NCI-H82 treated with DMSO at 0.1 percent for 48 hours (cell line): ENCODE measurements around the gene MYT1.
"Not testable (repeated sequence)": the region's sequence is repeated elsewhere in the genome, so short reads cannot be mapped to it uniquely, and the experiment has no call there.

Experiments used
- DNase-seq: peaks from one replicate; lab custom pipeline; 2025; ENCODE audit not compliant: unreplicated experiment; lab: John Stamatoyannopoulos, UW

Gene MYT1

DNA sequence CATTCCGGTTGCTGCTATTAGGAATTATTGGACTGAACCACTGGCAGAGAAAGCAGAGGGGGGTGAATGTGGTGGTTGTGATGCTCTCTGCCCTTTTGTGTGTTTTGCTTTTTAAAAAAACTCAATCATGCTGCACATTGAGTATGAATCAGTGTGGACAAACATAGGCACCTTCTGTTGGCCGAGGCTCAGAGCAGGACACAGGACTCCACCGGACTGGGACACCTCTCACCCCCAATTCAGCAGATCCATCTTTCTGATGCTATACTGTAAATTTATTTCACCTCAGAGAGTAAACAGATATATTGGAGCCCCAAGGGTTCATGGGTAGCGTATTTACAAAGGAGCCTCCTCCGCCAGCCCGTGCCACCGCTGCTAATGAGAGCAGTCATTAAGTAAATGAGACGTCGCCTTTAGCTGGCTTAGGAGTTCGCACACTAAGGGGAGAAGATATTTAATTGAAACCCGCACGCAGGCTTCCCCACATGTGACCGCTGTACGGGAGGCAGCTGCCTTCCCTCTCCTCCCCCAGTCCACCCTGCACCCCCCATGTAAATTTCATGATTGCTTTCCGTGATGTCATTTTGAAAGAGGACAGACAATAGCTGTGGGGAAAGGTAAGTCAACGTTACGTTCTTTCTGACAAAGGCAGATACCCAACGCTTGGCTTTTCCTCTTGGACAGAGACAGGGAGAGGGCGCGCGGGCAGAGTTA is at the start of gene MYT1:
Gene MYT1, plus strand, starts transcription at position 330 of the 714 bp plus-strand sequence. CDS start 34,410 bp downstream, outside the sequence.
- peak; percentile 92 for DNase-seq

GRCh38 chr20:64115171-64115911 is 48.9 kb upstream of the MYT1 start:
- DNase-seq: no peak

- DNase-seq: no peak
Measured at GRCh38 chr20:64116016-64116415, 48.2 kb upstream of the MYT1 start.

GRCh38 chr20:64116541-64117431 is 47.5 kb upstream of the MYT1 start:
- no peak for DNase-seq

DNA sequence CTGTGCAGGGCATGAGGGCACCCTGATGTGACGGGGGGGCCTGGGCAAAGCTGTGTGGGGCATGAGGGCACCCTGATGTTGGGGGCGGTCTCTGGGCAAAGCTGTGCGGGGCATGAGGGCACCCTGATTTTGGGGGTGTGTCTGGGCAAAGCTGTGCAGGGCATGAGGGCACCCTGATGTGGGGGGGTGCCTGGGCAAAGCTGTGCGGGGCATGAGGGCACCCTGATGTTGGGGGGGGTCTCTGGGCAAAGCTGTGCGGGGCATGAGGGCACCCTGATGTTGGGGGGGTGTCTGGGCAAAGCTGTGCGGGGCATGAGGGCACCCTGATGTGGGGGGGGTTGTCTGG is 46.8 kb upstream of the MYT1 start:
- not testable (repeated sequence) for DNase-seq

- no peak for DNase-seq
Measured at GRCh38 chr20:64119301-64119680, 45.0 kb upstream of the MYT1 start.

DNA sequence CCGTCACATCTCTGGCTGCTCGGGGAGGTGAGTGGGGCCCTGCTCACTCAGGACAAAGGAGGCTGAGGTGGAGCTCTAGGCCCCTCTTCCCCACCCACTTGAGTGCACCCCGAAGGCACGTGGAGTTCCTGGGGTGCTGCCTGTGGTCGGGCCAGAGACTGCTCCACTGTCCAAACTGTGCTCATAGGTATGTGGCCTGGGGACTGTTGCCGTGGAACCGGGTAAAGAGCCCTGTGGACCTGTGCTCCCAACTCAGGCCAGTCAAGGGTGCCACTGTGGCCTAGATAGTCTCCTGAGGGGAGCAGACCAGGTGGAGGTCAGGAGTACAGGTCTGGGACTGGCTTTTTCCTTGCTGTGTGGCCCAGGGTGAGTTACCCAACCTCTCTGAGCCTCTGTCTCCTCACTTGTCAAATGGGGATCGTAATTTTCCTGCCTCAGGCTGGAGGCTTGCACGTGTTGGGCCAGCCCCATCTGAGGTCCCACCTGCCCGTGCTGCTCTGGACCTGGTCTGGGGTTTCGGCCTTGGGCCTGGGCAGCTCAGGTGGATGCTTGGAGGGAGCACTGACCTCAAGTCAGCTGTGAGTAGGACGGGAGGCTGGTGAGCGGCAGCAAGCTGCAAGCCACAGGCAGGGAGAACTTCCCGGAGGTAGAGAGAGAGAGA is 44.4 kb upstream of the MYT1 start:
- DNase-seq: no peak

GRCh38 chr20:64121586-64121985 is 42.7 kb upstream of the MYT1 start:
- DNase-seq: no peak

GRCh38 chr20:64122927-64123326 is 41.3 kb upstream of the MYT1 start:
- DNase-seq: not testable (repeated sequence)

- DNase-seq: not testable (repeated sequence)
Measured at GRCh38 chr20:64123517-64123916, 40.7 kb upstream of the MYT1 start.

GRCh38 chr20:64129146-64129782 is 35.0 kb upstream of the MYT1 start:
- no peak for DNase-seq

DNA sequence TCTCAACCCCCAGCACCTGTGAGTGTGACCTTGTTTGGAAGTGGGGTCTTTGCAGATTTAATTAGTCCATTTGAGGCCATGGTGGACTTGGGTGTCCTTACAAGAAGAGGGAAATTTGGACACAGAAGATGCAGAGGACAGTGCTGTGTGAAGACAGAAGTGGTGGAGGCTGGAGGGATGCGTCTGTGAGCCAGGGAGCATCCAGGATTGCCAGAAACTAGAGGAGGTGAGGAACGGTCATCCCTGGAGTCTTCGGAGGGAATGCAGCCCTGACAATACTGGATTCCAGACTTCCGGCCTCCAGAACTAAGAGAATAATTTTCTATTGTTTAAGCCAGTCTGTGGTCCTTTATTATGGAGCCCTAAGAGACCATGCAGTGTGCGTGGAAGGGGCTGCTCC is 34.0 kb upstream of the MYT1 start:
- DNase-seq: no peak

GRCh38 chr20:64130876-64131275 is 33.4 kb upstream of the MYT1 start:
- no peak for DNase-seq

GRCh38 chr20:64131406-64131805 is 32.8 kb upstream of the MYT1 start:
- no peak for DNase-seq

DNA sequence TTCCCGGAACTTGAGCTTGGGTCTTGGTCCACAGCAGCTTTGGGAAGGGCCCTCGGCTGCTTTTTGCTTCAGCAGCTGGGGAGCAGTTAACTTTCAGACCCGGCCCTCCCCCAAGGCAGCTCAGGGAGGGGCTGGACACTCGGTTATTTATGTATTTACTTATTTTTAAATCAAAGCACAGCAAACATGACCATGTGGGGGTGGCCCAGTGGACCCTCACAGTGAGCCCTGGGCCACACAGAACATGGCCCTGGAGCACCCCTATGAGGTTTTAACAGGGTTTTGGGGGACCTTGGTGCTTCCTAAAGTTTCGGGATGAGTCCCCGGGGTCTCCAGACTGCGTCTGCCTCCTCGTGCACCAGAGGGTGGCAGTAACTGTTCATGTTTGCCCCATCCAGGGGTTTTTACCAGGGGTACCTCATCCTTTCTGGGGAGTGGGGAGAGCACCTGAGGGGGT is 30.3 kb upstream of the MYT1 start:
- DNase-seq: no peak

GRCh38 chr20:64134744-64135143 is 29.5 kb upstream of the MYT1 start:
- not testable (repeated sequence) for DNase-seq

DNA sequence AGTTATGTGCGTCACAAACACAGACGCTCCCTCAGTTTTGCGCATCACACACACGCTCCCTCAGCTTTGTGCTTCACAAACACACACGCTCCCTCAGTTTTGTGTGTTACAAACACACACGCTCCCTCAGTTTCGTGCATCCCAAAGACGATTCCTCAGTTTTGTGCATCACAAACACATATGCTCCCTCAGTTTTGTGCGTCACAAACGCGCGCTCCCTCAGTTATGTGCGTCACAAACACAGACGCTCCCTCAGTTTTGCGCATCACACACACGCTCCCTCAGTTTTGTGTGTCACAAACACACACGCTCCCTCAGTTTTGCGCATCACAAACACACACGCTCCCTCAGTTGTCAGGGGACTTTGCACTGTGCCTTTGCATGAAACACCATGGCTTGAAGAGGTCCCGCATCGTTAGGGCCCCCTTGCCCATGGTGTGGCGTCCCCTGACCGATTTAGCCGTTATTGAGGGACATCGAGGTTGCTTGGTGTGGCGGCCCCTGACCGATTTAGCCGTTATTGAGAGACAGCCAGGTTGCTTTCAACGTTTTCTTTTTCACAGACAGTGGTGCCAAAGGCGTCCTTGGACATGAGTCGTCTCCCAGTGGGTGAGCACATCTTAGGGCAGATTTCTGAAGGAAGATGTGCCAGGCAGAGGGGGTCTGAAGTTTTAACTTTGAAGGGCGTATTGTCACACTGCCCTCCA is 28.1 kb upstream of the MYT1 start:
- no peak for DNase-seq

GRCh38 chr20:64137598-64138031 is 26.6 kb upstream of the MYT1 start:
- no peak for DNase-seq

GRCh38 chr20:64138276-64138815 is 25.9 kb upstream of the MYT1 start:
- DNase-seq: no peak
